RPMI8226 (cell line): ENCODE results near the gene TFPI.
A peak's percentile ranks its signal among the peaks of the same experiment; 100 is the strongest.

Experiments
- DNase-seq: peaks from one replicate; pipeline ENCODE4 v3.0.0-alpha.2; 2015

Gene TFPI

GRCh38 chr2:187503700-187504099 lies 50.5 kb downstream of the TFPI start:
- DNase-seq, result no peak

GRCh38 chr2:187502467-187502866 lies 51.8 kb downstream of the TFPI start:
- DNase-seq, result no peak

- DNase-seq, result no peak
Measured at GRCh38 chr2:187500585-187501359, 53.5 kb downstream of the TFPI start.

- peak; percentile 67 for DNase-seq
Measured at GRCh38 chr2:187499941-187500532, 54.2 kb downstream of the TFPI start.

GRCh38 chr2:187497858-187498463 lies 56.3 kb downstream of the TFPI start:
- DNase-seq, result no peak

- no peak for DNase-seq
Measured at GRCh38 chr2:187497140-187497539, 57.1 kb downstream of the TFPI start.

GRCh38 chr2:187495324-187495723 lies 58.9 kb downstream of the TFPI start:
- DNase-seq, result no peak

- DNase-seq, result no peak
Measured at GRCh38 chr2:187493877-187494568, 60.2 kb downstream of the TFPI start.

- DNase-seq, result no peak
Measured at GRCh38 chr2:187493180-187493579, 61.1 kb downstream of the TFPI start.

- no peak for DNase-seq
Measured at GRCh38 chr2:187486241-187486640, 68.0 kb downstream of the TFPI start.

- no peak for DNase-seq
Measured at GRCh38 chr2:187485523-187485922, 68.7 kb downstream of the TFPI start.

- no peak for DNase-seq
Measured at GRCh38 chr2:187483537-187483936, 70.7 kb downstream of the TFPI start.

GRCh38 chr2:187482796-187483195 lies 71.4 kb downstream of the TFPI start:
- DNase-seq, result no peak

GRCh38 chr2:187481543-187481942 lies 72.7 kb downstream of the TFPI start:
- no peak for DNase-seq

- no peak for DNase-seq
Measured at GRCh38 chr2:187478719-187479118, 75.5 kb downstream of the TFPI start.

GRCh38 chr2:187477051-187477450 lies 77.2 kb downstream of the TFPI start:
- DNase-seq, result peak; percentile 37

GRCh38 chr2:187475499-187476248 lies 78.6 kb downstream of the TFPI start:
- peak; percentile 57 for DNase-seq

GRCh38 chr2:187470698-187471097 lies 83.5 kb downstream of the TFPI start:
- no peak for DNase-seq

- DNase-seq, result no peak
Measured at GRCh38 chr2:187469538-187469937, 84.7 kb downstream of the TFPI start.

GRCh38 chr2:187468262-187468661 lies 86.0 kb downstream of the TFPI start:
- DNase-seq, result no peak

- DNase-seq, result no peak
Measured at GRCh38 chr2:187466129-187466792, 88.0 kb downstream of the TFPI start.

GRCh38 chr2:187462839-187463238 lies 91.4 kb downstream of the TFPI start:
- DNase-seq, result no peak
